Measurements from ENCODE around the gene SPATA32. TPM values are rescaled to one million over a fixed set of nuclear protein-coding genes. Genes with fewer than 3 reads are reported as not detected.
A peak's percentile ranks its signal among the peaks of the same experiment; 100 is the strongest.

The SPATA32 gene
- total RNA-seq, 1 experiment from 2014 or later, result 0.81 TPM

- H3K4me2 ChIP-seq (ENCODE audit: insufficient read depth, insufficient read length, low read length), result peak overlapping the region; percentile 67
- H3K79me1 ChIP-seq (ENCODE audit: insufficient read depth, low read depth, low read length, poor library complexity, severe bottlenecking), result no peaks in the 10 kb centered on the region
- peak overlapping the region; percentile 66 to 84 for H3K4me3 Mint-ChIP-seq
- H3K23ac ChIP-seq (ENCODE audit: insufficient read length, low read depth, low read length), result no peak overlapping the region
- TF ChIP-seq, protein P1, sequence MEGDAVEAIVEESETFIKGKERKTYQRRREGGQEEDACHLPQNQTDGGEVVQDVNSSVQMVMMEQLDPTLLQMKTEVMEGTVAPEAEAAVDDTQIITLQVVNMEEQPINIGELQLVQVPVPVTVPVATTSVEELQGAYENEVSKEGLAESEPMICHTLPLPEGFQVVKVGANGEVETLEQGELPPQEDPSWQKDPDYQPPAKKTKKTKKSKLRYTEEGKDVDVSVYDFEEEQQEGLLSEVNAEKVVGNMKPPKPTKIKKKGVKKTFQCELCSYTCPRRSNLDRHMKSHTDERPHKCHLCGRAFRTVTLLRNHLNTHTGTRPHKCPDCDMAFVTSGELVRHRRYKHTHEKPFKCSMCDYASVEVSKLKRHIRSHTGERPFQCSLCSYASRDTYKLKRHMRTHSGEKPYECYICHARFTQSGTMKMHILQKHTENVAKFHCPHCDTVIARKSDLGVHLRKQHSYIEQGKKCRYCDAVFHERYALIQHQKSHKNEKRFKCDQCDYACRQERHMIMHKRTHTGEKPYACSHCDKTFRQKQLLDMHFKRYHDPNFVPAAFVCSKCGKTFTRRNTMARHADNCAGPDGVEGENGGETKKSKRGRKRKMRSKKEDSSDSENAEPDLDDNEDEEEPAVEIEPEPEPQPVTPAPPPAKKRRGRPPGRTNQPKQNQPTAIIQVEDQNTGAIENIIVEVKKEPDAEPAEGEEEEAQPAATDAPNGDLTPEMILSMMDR (conservative IDR thresholded peaks at IDR 0.05), result no peak
- no peaks in the 10 kb centered on the region for H3K9me3 ChIP-seq (ENCODE audit: control insufficient read depth, low read depth, low read length)
- H4K5ac ChIP-seq (ENCODE audit: insufficient read length, low read depth, low read length), result no peak overlapping the region
- no peak overlapping the region for H2AFZ ChIP-seq (ENCODE audit: low read length)
- H3K4me1 ChIP-seq (ENCODE audit: insufficient read depth, low read length), result no peaks in the 10 kb centered on the region
- H3K23me2 ChIP-seq (ENCODE audit: insufficient read length, low read depth, low read length, poor library complexity, severe bottlenecking), result peaks cover 10% of the 10 kb centered on the region
- no peaks in the 10 kb centered on the region; a peak in 1 of 5 replicates for H3K9me3 Mint-ChIP-seq
- peaks cover 73% of the 10 kb centered on the region for H3K27me3 Mint-ChIP-seq (ENCODE audit: low read depth)
- no peak overlapping the region for H4K91ac ChIP-seq (ENCODE audit: insufficient read length, low read depth, low read length)
- no peak overlapping the region for H2BK20ac ChIP-seq (ENCODE audit: low read depth, low read length, poor library complexity, severe bottlenecking)
- H3K4me1 Mint-ChIP-seq, result peaks cover 20 to 44% of the 10 kb centered on the region in 2 experiments
- no peak overlapping the region for H3K18ac ChIP-seq (ENCODE audit: insufficient read length, low read depth, low read length)
- no peaks in the 10 kb centered on the region for H4K20me1 ChIP-seq (ENCODE audit: control insufficient read depth, insufficient read depth, insufficient read length)
- H4K8ac ChIP-seq (replicated peaks; ENCODE audit: insufficient read length, low read depth, low read length), result no peak overlapping the region
- no peak overlapping the region for H3K4ac ChIP-seq (ENCODE audit: low read depth, low read length)
- no peak overlapping the region for H2BK12ac ChIP-seq (ENCODE audit: insufficient read length, low read depth, low read length)
- no peaks in the 10 kb centered on the region for H3K79me2 ChIP-seq (ENCODE audit: insufficient read depth, low read length)
- no peak overlapping the region for H2BK5ac ChIP-seq (ENCODE audit: insufficient read length, low read length)
- H3K56ac ChIP-seq (ENCODE audit: insufficient read length, low read depth, low read length), result no peak overlapping the region
- WGBS (ENCODE audit: extremely low coverage, insufficient read length, low lambda C conversion rate), result no CpG with 5 or more reads among the region's 8 CpGs
- H3K27ac ChIP-seq (ENCODE audit: insufficient read length, low read depth, low read length), result no peak overlapping the region
- H2BK120ac ChIP-seq (ENCODE audit: low read depth, low read length, poor library complexity, severe bottlenecking), result no peak overlapping the region
- peak; percentile 43 for DNase-seq
- H2AK5ac ChIP-seq (ENCODE audit: insufficient read length, low read length), result no peak overlapping the region
- H2BK15ac ChIP-seq (ENCODE audit: low read depth, low read length), result no peak overlapping the region
- H3K36me3 Mint-ChIP-seq (ENCODE audit: insufficient read depth in 1 of 3, low read depth in 3 of 3), result no peaks in the 10 kb centered on the region
- H3T11ph ChIP-seq (ENCODE audit: low read length), result no peak overlapping the region
- H3K9ac ChIP-seq (ENCODE audit: extremely low read depth, insufficient read length, low read length), result no peak overlapping the region
- no peak overlapping the region for H3K14ac ChIP-seq (ENCODE audit: insufficient read depth, low read length)
- peaks cover 13% of the 10 kb centered on the region for H3K27me3 ChIP-seq (ENCODE audit: insufficient read depth, low read length)
- H3K27ac Mint-ChIP-seq, result no peak overlapping the region
Observed at GRCh38 chr17:45222996-45223538, 38.8 kb downstream of the SPATA32 start.
